HL-60 (cell line): ENCODE data around the gene PTPRN2.

Source experiments
- GABPA ChIP-seq: IDR thresholded peaks from 2 replicates; pipeline ENCODE4 v1.6.1; 2012; ENCODE audit warnings: low read depth
- POLR2AphosphoS5 ChIP-seq: IDR thresholded peaks from 2 replicates; pipeline ENCODE4 v1.6.1; 2012; ENCODE audit warnings: low read depth
- TF ChIP-seq, protein P1 (sequence below): IDR thresholded peaks from one replicate; pipeline ENCODE4 v1.5.1; 2011; ENCODE audit warnings: low read length, control low read depth, inconsistent platforms; ENCODE audit not compliant: insufficient read depth
- TF ChIP-seq, protein P2 (sequence below): IDR thresholded peaks from 2 replicates; pipeline ENCODE4 v1.6.1; 2012; ENCODE audit warnings: low read depth; ENCODE audit not compliant: insufficient replicate concordance

- TF ChIP-seq POLR2AphosphoS5 (no peak), GABPA (no peak)
- TF ChIP-seq, protein P1, sequence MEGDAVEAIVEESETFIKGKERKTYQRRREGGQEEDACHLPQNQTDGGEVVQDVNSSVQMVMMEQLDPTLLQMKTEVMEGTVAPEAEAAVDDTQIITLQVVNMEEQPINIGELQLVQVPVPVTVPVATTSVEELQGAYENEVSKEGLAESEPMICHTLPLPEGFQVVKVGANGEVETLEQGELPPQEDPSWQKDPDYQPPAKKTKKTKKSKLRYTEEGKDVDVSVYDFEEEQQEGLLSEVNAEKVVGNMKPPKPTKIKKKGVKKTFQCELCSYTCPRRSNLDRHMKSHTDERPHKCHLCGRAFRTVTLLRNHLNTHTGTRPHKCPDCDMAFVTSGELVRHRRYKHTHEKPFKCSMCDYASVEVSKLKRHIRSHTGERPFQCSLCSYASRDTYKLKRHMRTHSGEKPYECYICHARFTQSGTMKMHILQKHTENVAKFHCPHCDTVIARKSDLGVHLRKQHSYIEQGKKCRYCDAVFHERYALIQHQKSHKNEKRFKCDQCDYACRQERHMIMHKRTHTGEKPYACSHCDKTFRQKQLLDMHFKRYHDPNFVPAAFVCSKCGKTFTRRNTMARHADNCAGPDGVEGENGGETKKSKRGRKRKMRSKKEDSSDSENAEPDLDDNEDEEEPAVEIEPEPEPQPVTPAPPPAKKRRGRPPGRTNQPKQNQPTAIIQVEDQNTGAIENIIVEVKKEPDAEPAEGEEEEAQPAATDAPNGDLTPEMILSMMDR, result no peak
- TF ChIP-seq, protein P2, sequence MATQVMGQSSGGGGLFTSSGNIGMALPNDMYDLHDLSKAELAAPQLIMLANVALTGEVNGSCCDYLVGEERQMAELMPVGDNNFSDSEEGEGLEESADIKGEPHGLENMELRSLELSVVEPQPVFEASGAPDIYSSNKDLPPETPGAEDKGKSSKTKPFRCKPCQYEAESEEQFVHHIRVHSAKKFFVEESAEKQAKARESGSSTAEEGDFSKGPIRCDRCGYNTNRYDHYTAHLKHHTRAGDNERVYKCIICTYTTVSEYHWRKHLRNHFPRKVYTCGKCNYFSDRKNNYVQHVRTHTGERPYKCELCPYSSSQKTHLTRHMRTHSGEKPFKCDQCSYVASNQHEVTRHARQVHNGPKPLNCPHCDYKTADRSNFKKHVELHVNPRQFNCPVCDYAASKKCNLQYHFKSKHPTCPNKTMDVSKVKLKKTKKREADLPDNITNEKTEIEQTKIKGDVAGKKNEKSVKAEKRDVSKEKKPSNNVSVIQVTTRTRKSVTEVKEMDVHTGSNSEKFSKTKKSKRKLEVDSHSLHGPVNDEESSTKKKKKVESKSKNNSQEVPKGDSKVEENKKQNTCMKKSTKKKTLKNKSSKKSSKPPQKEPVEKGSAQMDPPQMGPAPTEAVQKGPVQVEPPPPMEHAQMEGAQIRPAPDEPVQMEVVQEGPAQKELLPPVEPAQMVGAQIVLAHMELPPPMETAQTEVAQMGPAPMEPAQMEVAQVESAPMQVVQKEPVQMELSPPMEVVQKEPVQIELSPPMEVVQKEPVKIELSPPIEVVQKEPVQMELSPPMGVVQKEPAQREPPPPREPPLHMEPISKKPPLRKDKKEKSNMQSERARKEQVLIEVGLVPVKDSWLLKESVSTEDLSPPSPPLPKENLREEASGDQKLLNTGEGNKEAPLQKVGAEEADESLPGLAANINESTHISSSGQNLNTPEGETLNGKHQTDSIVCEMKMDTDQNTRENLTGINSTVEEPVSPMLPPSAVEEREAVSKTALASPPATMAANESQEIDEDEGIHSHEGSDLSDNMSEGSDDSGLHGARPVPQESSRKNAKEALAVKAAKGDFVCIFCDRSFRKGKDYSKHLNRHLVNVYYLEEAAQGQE, result no peak
Measured at GRCh38 chr7:158102897-158103296, 484.7 kb downstream of the PTPRN2 start.
